SU-DHL-6 (cell line): Measurements from ENCODE around the gene RASA3.
"Not testable (repeated sequence)": the region's sequence is repeated elsewhere in the genome, so short reads cannot be mapped to it uniquely, and the experiment has no call there.

Experiments
- CTCF ChIP-seq: fragments of 200-600 bp; sonication (generic); IDR thresholded peaks from one replicate; pipeline ENCODE4 v1.5.1; 2017; ENCODE audit warnings: antibody characterized with exemption, mild to moderate bottlenecking, low read length, moderate library complexity; ENCODE audit not compliant: insufficient read depth, poor library complexity, severe bottlenecking
- EZH2phosphoT487 ChIP-seq: fragments of 200-600 bp; sonication (generic), shearing (Covaris generic); conservative IDR thresholded peaks from 2 replicates; pipeline ENCODE4 v1.6.1; 2018; ENCODE audit warnings: mild to moderate bottlenecking, antibody characterized with exemption, low read length, moderate library complexity, mixed read lengths

GRCh38 chr13:114117341-114117874 lies 15.0 kb downstream of the RASA3 start:
- not testable (repeated sequence) for TF ChIP-seq CTCF, EZH2phosphoT487
